ENCODE results near the gene SH3PXD2B.
A peak's percentile ranks its signal among the peaks of the same experiment; 100 is the strongest.
"Not testable (repeated sequence)": the region's sequence is repeated elsewhere in the genome, so short reads cannot be mapped to it uniquely, and the experiment has no call there.

The SH3PXD2B gene

GRCh38 chr5:172417130-172417841, 37.0 kb downstream of the SH3PXD2B start:
- no peak for DNase-seq

DNA sequence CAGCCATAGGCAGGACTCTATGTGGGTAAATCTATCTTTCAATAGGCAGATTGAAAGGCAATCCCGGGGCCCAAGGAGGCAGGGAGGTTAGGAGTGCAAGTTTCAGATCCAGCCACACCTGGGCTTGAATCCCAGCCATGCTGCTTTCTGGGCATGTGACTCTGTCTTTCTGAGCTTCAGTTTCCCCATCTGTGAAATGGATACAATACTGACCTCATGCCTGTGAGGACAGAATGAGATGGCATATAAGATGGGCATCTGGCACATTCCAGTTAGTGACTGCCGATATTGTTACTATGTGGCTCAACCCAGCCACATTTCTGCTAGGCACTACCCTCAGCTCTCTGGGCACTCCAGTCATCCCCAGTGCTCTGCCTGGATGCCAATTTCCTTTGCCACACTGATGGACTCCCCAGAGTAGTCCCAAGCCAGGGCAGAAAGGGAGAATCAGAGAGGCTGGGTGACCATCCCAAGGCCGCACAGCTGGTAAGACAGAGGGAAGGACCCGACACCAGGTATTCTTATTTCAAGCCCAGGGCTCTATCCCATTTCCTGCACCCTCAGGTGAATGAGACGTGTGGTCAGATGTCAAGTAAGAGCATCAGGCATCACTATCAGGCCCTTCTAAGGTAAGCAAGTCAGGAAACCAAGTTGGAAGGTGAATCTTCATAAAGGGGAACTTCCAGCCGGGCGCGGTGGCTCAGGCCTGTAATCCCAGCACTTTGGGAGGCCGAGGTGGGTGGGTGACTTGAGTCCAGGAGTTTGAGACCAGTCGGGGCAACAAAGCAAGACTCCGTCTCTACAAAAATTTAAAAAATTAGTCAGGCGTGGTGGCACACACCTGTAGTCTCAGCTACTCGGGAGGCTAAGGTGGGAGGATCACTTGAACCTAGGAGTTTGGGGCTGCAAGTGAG, 38.7 kb downstream of the SH3PXD2B start:
- DNase-seq, result no peak

- DNase-seq, result no peak
These were observed 39.6 kb downstream of the SH3PXD2B start for GRCh38 chr5:172414531-172415361.

- DNase-seq, result no peak
These were observed 40.6 kb downstream of the SH3PXD2B start for GRCh38 chr5:172413601-172414171.

- DNase-seq, result peak; percentile 83 to 89
These were observed 41.5 kb downstream of the SH3PXD2B start for GRCh38 chr5:172412724-172413286.

GRCh38 chr5:172411484-172412072, 42.7 kb downstream of the SH3PXD2B start:
- DNase-seq, result no peak

DNA sequence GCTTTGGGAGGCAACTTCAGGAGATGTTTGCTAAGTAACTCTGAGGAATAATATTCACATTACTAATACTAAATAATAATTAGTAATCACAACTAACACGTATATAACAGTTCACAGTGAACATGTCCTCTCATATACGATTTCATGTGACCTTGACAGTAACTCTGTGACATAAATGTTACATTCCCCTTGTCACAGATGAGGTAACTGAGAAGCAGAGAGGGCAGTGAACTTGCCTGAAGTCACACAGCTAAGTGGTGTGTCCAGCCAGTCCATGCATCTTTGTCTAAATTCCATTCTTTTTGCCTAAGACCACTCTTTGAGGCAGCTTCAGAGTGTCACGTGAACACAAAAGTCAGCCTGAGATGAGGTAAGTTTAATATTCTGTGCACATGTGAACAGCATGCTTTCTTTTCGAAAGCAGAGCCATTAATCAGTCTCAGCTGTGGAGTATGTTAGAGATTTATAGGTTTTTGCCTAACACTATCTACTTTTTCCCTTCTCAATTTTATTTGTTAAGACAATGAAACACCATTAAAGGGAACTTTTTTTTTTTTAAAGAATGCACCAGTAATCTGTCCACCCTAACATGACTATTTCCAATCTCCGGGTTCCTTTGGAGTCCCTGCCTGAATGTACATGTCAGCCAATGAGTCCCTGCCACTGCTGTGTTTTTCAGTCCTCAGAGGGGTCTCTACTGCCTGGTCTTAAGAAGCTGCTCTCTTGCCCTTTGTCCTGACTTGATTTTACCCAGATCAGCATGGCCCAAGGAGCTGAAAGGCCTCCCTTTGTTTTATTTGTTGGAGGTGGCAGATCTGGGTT, 43.5 kb downstream of the SH3PXD2B start:
- no peak for DNase-seq

DNA sequence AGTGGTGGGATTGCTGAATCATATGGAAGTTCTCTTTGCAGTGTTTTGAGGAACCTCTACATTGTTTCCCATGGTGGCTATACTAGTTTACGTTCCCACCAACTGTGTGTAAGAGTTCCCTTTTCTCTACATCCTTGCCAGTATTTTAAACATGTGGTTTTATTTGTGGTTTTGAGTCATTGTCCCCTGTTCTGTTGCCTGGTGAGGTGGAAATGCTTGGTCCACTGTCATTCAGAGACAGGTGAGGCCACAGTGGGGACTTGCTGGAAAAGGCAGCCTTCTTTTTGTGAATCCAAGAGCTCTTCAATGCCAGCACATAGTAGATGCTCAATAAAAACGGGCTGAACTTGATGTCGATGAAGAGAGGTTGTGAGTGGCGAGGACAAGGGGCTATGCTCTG, 44.2 kb downstream of the SH3PXD2B start:
- peak; percentile 69 to 82 for DNase-seq

DNA sequence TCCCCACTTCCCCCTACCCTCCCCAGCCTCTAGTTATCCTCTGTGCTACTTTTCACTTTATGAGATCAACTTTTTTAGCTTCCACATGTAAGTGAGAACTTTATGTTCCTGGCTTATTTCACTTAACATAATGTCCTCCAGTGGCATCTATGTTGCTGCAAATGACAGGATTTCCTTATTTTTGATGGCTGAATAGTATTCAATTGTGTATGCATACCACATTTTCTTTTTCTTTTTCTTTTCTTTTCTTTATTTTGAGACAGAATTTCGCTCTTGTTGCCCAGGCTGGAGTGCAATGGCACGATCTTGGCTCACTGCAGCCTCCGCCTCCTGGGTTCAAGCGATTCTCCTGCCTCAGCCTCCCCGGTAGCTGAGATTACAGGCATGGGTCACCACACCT, 44.8 kb downstream of the SH3PXD2B start:
- not testable (repeated sequence) for DNase-seq

- no peak for DNase-seq
These were observed 46.5 kb downstream of the SH3PXD2B start for GRCh38 chr5:172407822-172408221.

DNA sequence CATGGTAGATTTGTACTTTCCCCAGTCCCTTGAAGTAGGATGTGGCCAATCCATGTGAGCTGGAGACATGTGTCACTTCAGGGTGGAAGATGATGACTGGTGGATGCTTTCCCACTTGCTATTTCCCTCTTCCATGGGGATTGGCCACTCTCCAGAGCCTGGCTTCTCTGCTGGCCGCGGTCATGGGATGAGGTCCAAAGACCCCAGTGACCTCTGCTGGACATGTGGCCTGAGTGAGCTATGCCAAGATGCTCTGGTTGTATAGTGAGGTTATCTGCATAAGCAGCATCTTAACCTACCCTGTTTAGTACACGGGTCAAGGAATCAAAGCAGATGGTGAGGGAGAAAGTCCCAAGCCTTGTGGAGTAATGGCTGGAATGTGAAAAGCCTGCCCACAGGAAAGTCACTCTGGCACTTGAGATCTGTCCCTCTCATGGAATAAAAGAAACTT, 47.1 kb downstream of the SH3PXD2B start:
- DNase-seq, result no peak

- no peak for DNase-seq
These were observed 48.9 kb downstream of the SH3PXD2B start for GRCh38 chr5:172405226-172406107.

DNA sequence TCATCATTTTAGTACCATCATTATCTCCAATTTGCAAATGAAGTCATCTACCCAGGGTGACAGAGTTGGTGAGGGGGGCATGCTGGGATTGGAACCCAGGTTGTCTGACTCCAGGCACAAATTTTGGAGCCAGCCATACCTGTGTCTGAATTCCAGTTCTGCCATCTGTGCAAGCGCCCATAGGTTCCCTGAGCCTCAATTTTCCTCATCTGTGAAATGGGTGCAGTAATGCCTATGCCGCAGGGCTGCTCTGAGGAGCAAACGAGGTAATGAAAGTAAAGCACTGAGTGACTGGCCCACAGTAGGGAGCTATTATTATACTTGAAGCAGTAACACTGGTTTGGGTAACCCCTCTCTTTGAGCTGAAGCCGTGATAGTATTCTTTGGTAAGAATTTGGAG, 49.6 kb downstream of the SH3PXD2B start:
- no peak for DNase-seq

- no peak for DNase-seq
These were observed 50.5 kb downstream of the SH3PXD2B start for GRCh38 chr5:172403817-172404216.

DNA sequence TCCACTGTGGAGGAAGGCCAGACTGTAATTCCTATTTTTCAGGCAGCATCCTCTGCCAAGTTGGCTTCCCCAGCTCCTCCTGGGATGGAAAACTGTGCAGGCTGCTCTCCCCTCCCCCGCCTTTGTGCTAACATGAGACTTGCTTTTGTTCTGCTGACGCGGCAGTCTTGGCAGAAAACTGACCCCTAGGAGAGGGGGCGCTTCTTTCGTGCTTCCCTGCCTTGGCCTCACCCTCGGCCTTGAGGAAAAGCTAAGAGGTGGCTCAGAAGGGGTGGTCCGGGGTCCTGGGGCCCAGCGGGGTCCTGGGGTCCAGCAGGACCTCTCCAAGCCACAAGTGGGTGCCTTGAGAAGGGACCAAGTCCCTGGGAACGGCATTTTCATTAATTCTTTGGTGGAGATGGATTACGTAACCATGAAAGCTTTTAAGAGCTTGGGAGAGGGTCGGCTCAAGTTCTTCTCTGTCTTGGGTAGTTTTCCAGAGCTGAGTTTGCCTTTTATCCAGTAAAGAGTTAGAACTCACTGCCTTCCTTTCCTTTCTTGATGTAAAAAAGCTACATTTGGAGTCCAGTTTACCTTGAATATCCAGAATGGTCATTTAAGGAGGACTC, 51.0 kb downstream of the SH3PXD2B start:
- DNase-seq, result no peak

GRCh38 chr5:172402531-172403188, 51.7 kb downstream of the SH3PXD2B start:
- no peak for DNase-seq

DNA sequence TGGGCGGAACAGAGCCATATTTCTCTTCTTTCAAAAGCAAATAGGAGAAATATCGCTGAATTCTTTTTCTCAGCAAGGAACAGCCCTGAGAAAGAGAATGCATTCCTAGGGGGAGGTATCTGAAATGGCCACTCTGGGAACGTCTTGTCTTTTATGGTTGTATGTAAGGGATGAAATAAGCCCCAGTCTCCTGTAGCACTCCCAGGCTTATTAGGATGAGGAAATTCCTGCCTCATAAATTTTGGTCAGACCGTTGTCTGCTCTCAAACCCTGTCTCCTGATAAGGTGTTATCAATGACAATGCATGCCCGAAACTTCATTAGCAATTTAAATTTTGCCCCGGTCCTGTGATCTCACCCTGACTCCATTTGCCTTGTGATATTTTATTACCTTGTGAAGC, 52.3 kb downstream of the SH3PXD2B start:
- DNase-seq, result not testable (repeated sequence)

DNA sequence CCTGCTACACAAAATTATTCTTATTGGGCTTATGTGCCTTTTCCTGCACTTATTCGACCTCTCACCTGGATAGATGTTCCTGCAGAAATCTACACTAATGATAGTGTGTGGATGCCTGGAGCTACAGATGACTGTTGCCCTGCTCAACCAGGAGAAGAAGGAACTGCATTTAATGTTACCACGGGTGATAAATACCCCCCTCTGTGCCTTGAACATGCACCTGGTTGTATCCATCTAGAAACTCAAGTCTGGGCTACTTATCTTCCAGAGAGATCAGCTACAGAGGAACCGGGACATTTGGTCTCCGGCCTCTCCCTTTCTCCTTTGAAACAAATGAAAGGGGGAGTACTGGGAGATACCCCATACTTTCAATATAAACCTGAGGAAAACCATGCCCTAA, 54.5 kb downstream of the SH3PXD2B start:
- DNase-seq, result no peak

- DNase-seq, result no peak
These were observed 55.0 kb downstream of the SH3PXD2B start for GRCh38 chr5:172399336-172399735.

Measured in Kasumi-1 (cell line).